Ishikawa (cell line): ENCODE results near the gene ZCCHC18.
"Not testable (repeated sequence)": the region's sequence is repeated elsewhere in the genome, so short reads cannot be mapped to it uniquely, and the experiment has no call there.

Source experiments
- CEBPB ChIP-seq: IDR thresholded peaks from 2 replicates; pipeline ENCODE4 v1.6.1; 2012
- CREB1 ChIP-seq: IDR thresholded peaks from 2 replicates; pipeline ENCODE4 v1.6.1; 2012; ENCODE audit warnings: low read depth
- EGR1 ChIP-seq: IDR thresholded peaks from 2 replicates; pipeline ENCODE4 v1.6.1; 2012
- EP300 ChIP-seq: IDR thresholded peaks from 2 replicates; pipeline ENCODE4 v1.6.1; 2012; ENCODE audit warnings: borderline replicate concordance
- FOXM1 ChIP-seq: IDR thresholded peaks from 2 replicates; pipeline ENCODE4 v1.6.1; 2012; ENCODE audit warnings: low read depth, borderline replicate concordance
- MAX ChIP-seq: IDR thresholded peaks from 2 replicates; pipeline ENCODE4 v1.6.1; 2012
- NFIC ChIP-seq: IDR thresholded peaks from 2 replicates; pipeline ENCODE4 v1.6.1; 2012
- RAD21 ChIP-seq: IDR thresholded peaks from 2 replicates; pipeline ENCODE4 v1.6.1; 2012; ENCODE audit warnings: low read depth
- REST ChIP-seq: IDR thresholded peaks from 2 replicates; pipeline ENCODE4 v1.6.1; 2012; ENCODE audit warnings: low read depth, mild to moderate bottlenecking
- TAF1 ChIP-seq: IDR thresholded peaks from 2 replicates; pipeline ENCODE4 v1.6.1; 2012; ENCODE audit warnings: low read depth, mild to moderate bottlenecking
- TCF12 ChIP-seq: IDR thresholded peaks from 2 replicates; pipeline ENCODE4 v1.6.1; 2012; ENCODE audit warnings: low read depth
- TEAD4 ChIP-seq: IDR thresholded peaks from 2 replicates; pipeline ENCODE4 v1.6.1; 2012
- USF1 ChIP-seq: IDR thresholded peaks from 2 replicates; pipeline ENCODE4 v1.6.1; 2012
- YY1 ChIP-seq: IDR thresholded peaks from 2 replicates; pipeline ENCODE4 v1.6.1; 2012; ENCODE audit warnings: low read depth
- ZBTB7A ChIP-seq: IDR thresholded peaks from 2 replicates; pipeline ENCODE4 v1.6.1; 2012; ENCODE audit warnings: low read depth

Gene ZCCHC18

GRCh38 chrX:104112326-104112951, at the start of gene ZCCHC18:
ZCCHC18 (plus strand) TSS chrX:104112523; CDS start chrX:104114112, 1,589 bp downstream.
- TF ChIP-seq TCF12: no peak
- TF ChIP-seq MAX: peak; percentile 72

- not testable (repeated sequence) for TF ChIP-seq TEAD4, YY1, EP300
Measured at GRCh38 chrX:104075778-104076445, 36.4 kb upstream of the ZCCHC18 start, which contains the start of gene TMSB15C. TMSB15C (minus strand) TSS chrX:104076236.

GRCh38 chrX:104084063-104084462, 28.3 kb upstream of the ZCCHC18 start:
- TF ChIP-seq TCF12 (no peak), EP300 (no peak), TAF1 (no peak), USF1 (no peak), CREB1 (no peak), MAX (no peak), EGR1 (no peak)

- TF ChIP-seq TAF1 (no peak), USF1 (no peak), ZBTB7A (no peak), FOXM1 (no peak), TEAD4 (no peak), RAD21 (no peak), REST (no peak), EP300 (no peak), YY1 (no peak), NFIC (no peak), CEBPB (no peak), TCF12 (no peak)
Measured at GRCh38 chrX:104084534-104085277, 27.6 kb upstream of the ZCCHC18 start.

- TF ChIP-seq MAX (no peak), FOXM1 (no peak), YY1 (no peak), USF1 (no peak), TCF12 (no peak), REST (no peak), ZBTB7A (no peak), EP300 (no peak), EGR1 (no peak), CREB1 (no peak), CEBPB (no peak), NFIC (no peak), RAD21 (no peak), TAF1 (no peak), TEAD4 (no peak)
Measured at GRCh38 chrX:104085477-104085876, 26.8 kb upstream of the ZCCHC18 start.
